ENCODE measurements around the gene CUEDC2. TPM values are rescaled to one million over a fixed set of nuclear protein-coding genes. Genes with fewer than 3 reads are reported as not detected.

The CUEDC2 gene
- total RNA-seq, 1 experiment from 2014 or later, result 40.2 TPM

DNA sequence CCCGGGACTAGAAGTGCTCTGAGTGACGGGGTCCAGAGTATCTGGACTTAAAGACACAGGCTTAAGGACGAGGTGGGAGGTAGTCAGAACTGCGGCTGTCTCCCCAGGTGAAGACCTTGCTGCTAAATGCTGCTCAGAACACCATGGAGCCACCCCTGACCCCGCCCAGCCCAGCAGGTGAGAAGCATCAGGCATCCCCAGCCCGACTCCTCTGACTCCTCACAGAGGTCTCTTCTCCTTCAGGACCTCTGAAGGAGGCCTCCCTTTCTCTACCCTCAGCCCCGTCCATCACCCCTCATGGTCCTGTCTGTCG is 31.1 kb downstream of the CUEDC2 start:
- no peaks in the 10 kb centered on the region; the same call in 1 of the 2 replicates for H3K36me3 Mint-ChIP-seq
- TF ChIP-seq, protein P1, sequence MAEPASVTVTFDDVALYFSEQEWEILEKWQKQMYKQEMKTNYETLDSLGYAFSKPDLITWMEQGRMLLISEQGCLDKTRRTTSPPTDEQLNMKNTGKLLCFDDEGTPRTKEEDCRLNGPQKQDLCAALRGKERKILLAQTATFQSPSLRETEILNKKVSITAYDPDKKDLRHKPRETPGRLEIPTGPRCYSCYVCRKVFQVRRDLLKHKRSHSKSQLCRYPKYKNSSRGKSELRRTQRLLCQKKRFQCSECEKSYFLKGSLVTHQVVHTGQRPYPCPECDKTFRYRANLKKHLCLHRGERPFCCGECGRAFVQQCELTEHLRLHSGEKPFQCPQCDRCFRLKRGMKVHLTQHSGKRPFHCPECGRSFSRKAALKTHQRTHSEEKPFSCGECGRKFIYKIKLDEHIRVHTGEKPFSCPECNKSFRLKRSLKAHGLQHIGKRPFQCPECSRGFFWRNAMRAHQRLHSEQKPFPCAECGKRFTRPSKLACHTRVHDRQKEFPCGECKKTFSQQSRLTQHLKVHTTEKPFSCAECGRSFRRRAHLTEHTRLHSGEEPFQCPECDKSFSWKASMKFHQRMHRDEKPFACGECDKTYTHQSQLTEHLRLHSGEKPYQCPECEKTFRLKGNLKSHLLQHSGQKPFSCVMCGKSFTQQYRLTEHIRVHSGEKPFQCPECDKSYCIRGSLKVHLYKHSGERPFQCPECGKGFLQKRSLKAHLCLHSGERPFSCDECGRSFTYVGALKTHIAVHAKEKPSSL (CRISPR knock-in tag; conservative IDR thresholded peaks at IDR 0.05), result no peak
- TF ChIP-seq, protein P2, sequence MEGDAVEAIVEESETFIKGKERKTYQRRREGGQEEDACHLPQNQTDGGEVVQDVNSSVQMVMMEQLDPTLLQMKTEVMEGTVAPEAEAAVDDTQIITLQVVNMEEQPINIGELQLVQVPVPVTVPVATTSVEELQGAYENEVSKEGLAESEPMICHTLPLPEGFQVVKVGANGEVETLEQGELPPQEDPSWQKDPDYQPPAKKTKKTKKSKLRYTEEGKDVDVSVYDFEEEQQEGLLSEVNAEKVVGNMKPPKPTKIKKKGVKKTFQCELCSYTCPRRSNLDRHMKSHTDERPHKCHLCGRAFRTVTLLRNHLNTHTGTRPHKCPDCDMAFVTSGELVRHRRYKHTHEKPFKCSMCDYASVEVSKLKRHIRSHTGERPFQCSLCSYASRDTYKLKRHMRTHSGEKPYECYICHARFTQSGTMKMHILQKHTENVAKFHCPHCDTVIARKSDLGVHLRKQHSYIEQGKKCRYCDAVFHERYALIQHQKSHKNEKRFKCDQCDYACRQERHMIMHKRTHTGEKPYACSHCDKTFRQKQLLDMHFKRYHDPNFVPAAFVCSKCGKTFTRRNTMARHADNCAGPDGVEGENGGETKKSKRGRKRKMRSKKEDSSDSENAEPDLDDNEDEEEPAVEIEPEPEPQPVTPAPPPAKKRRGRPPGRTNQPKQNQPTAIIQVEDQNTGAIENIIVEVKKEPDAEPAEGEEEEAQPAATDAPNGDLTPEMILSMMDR (IDR thresholded peaks at IDR 0.05), result no peak
- TF ChIP-seq NR2C2 (CRISPR knock-in tag; IDR thresholded peaks at IDR 0.05), result no peak
- no peak for TF ChIP-seq MYBL2 (CRISPR knock-in tag; IDR thresholded peaks at IDR 0.05)
- TF ChIP-seq, protein P3, sequence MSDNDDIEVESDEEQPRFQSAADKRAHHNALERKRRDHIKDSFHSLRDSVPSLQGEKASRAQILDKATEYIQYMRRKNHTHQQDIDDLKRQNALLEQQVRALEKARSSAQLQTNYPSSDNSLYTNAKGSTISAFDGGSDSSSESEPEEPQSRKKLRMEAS (CRISPR knock-in tag; IDR thresholded peaks at IDR 0.05), result no peak
- TF ChIP-seq NR1H2 (CRISPR knock-in tag; IDR thresholded peaks at IDR 0.05), result no peak
- no peak for TF ChIP-seq OVOL2 (CRISPR knock-in tag; IDR thresholded peaks at IDR 0.05; ENCODE audit: borderline replicate concordance)
- TF ChIP-seq ELF4 (CRISPR knock-in tag; IDR thresholded peaks at IDR 0.05; ENCODE audit: low read depth), result no peak
- no peak for TF ChIP-seq ZNF532 (CRISPR knock-in tag; IDR thresholded peaks at IDR 0.05; ENCODE audit: borderline replicate concordance)
- no peak for TF ChIP-seq NR3C1 (CRISPR knock-in tag; conservative IDR thresholded peaks at IDR 0.05; ENCODE audit: low read depth)
- TF ChIP-seq NFYB (CRISPR knock-in tag; conservative IDR thresholded peaks at IDR 0.05; ENCODE audit: low read depth), result no peak
- TF ChIP-seq ZNF512 (CRISPR knock-in tag; IDR thresholded peaks at IDR 0.05; ENCODE audit: borderline replicate concordance), result no peak
- TF ChIP-seq, protein P4, sequence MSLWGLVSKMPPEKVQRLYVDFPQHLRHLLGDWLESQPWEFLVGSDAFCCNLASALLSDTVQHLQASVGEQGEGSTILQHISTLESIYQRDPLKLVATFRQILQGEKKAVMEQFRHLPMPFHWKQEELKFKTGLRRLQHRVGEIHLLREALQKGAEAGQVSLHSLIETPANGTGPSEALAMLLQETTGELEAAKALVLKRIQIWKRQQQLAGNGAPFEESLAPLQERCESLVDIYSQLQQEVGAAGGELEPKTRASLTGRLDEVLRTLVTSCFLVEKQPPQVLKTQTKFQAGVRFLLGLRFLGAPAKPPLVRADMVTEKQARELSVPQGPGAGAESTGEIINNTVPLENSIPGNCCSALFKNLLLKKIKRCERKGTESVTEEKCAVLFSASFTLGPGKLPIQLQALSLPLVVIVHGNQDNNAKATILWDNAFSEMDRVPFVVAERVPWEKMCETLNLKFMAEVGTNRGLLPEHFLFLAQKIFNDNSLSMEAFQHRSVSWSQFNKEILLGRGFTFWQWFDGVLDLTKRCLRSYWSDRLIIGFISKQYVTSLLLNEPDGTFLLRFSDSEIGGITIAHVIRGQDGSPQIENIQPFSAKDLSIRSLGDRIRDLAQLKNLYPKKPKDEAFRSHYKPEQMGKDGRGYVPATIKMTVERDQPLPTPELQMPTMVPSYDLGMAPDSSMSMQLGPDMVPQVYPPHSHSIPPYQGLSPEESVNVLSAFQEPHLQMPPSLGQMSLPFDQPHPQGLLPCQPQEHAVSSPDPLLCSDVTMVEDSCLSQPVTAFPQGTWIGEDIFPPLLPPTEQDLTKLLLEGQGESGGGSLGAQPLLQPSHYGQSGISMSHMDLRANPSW (CRISPR knock-in tag; conservative IDR thresholded peaks at IDR 0.05; ENCODE audit: low read depth), result no peak
- no peak for TF ChIP-seq ZNF138 (CRISPR knock-in tag; conservative IDR thresholded peaks at IDR 0.05)
- TF ChIP-seq SMAD3 (CRISPR knock-in tag; IDR thresholded peaks at IDR 0.05; ENCODE audit: borderline replicate concordance), result no peak
- TF ChIP-seq, protein P5, sequence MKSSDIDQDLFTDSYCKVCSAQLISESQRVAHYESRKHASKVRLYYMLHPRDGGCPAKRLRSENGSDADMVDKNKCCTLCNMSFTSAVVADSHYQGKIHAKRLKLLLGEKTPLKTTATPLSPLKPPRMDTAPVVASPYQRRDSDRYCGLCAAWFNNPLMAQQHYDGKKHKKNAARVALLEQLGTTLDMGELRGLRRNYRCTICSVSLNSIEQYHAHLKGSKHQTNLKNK (CRISPR knock-in tag; IDR thresholded peaks at IDR 0.05), result no peak
- TF ChIP-seq, protein P6, sequence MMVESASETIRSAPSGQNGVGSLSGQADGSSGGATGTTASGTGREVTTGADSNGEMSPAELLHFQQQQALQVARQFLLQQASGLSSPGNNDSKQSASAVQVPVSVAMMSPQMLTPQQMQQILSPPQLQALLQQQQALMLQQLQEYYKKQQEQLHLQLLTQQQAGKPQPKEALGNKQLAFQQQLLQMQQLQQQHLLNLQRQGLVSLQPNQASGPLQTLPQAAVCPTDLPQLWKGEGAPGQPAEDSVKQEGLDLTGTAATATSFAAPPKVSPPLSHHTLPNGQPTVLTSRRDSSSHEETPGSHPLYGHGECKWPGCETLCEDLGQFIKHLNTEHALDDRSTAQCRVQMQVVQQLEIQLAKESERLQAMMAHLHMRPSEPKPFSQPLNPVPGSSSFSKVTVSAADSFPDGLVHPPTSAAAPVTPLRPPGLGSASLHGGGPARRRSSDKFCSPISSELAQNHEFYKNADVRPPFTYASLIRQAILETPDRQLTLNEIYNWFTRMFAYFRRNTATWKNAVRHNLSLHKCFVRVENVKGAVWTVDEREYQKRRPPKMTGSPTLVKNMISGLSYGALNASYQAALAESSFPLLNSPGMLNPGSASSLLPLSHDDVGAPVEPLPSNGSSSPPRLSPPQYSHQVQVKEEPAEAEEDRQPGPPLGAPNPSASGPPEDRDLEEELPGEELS (CRISPR knock-in tag; IDR thresholded peaks at IDR 0.05), result no peak
- no peak for TF ChIP-seq ZNF396 (CRISPR knock-in tag; IDR thresholded peaks at IDR 0.05; ENCODE audit: borderline replicate concordance)
- TF ChIP-seq KAT7 (CRISPR knock-in tag; IDR thresholded peaks at IDR 0.05; ENCODE audit: borderline replicate concordance), result no peak
- no peak for ATAC-seq
- CTCF ChIA-PET, result interaction anchor here (4.3 kb wide), 1 partner anchor 17 kb away, joined by 49 read pairs; no protein-coding TSS in a partner anchor
- no peak for DNase-seq (ENCODE audit: low spot score)
- H3K4me1 Mint-ChIP-seq, result peaks cover 4% of the 10 kb centered on the region
- H3K4me3 Mint-ChIP-seq, result no peak overlapping the region
- peaks cover 21% of the 10 kb centered on the region for H3K27me3 Mint-ChIP-seq (ENCODE audit: low read depth)
- POLR2A ChIA-PET, result interaction anchor here (2.4 kb wide), 1 partner anchor 20 kb away, joined by 11 read pairs; the partner anchor contains the start of gene FBXL15
- H3K9me3 Mint-ChIP-seq, result no peaks in the 10 kb centered on the region
- no peak overlapping the region for H3K27ac Mint-ChIP-seq

Measured in WTC11 (cell line).